Measurements from ENCODE around the gene GRID2. TPM values are rescaled to one million over a fixed set of nuclear protein-coding genes. Genes with fewer than 3 reads are reported as not detected.

The GRID2 gene
- total and polyA plus RNA-seq, 8 donors: 6.4 TPM; not detected in 7

- no peaks in the 10 kb centered on the region for H3K9me3 ChIP-seq
- TF ChIP-seq EP300 (IDR thresholded peaks at IDR 0.05) (no peak), POLR2A (IDR thresholded peaks at IDR 0.05) (no peak), CTCF (IDR thresholded peaks at IDR 0.05) (no peak), POLR2AphosphoS5 (IDR thresholded peaks at IDR 0.05) (no peak)
- intact Hi-C loops (cut with DNase I; ENCODE audit: low total_unique reads): no loop called here
These were observed 40.5 kb downstream of the GRID2 start for GRCh38 chr4:92344216-92344615.

GRCh38 chr4:92346289-92346688 is 42.5 kb downstream of the GRID2 start:
- intact Hi-C loops (cut with DNase I; ENCODE audit: low total_unique reads): no loop called here
- TF ChIP-seq POLR2AphosphoS5 (IDR thresholded peaks at IDR 0.05) (no peak), CTCF (IDR thresholded peaks at IDR 0.05) (no peak), POLR2A (IDR thresholded peaks at IDR 0.05) (no peak), EP300 (IDR thresholded peaks at IDR 0.05) (no peak)
- 69 to 91% (median 84%) methylated on average over 3 of the region's 3 CpGs for WGBS, 5 donors

More at GRCh38 chr4:92344216-92344615, 40.5 kb downstream of the GRID2 start:
- H3K4me1 ChIP-seq: no peaks in the 10 kb centered on the region
- H3K27me3 ChIP-seq: no peaks in the 10 kb centered on the region
- no peak overlapping the region for H3K4me3 ChIP-seq
- DNase-seq: no peak
- H3K27ac ChIP-seq: no peak overlapping the region
- H3K36me3 ChIP-seq: no peaks in the 10 kb centered on the region
- 89 to 99% (median 95%) methylated on average over 3 of the region's 3 CpGs for WGBS, 5 donors

GRCh38 chr4:92357966-92358365 is 54.2 kb downstream of the GRID2 start:
- Histone ChIP-seq H3K27me3 (no peaks in the 10 kb centered on the region), H3K4me3 (no peak overlapping the region), H3K36me3 (no peaks in the 10 kb centered on the region), H3K4me1 (peaks cover 0 to 11% (median 0%) of the 10 kb centered on the region in 4 donors), H3K9me3 (no peaks in the 10 kb centered on the region), H3K27ac (no peak overlapping the region)
- WGBS, 5 donors: 93 to 100% (median 96%) methylated on average over 2 of the region's 2 CpGs
- TF ChIP-seq CTCF (IDR thresholded peaks at IDR 0.05) (no peak), POLR2AphosphoS5 (IDR thresholded peaks at IDR 0.05) (no peak), EP300 (IDR thresholded peaks at IDR 0.05) (no peak), POLR2A (IDR thresholded peaks at IDR 0.05) (no peak)
- no peak for DNase-seq
- intact Hi-C loops (cut with DNase I; ENCODE audit: low total_unique reads): no loop called here

More at GRCh38 chr4:92346289-92346688, 42.5 kb downstream of the GRID2 start:
- no peaks in the 10 kb centered on the region for H3K4me1 ChIP-seq
- H3K27ac ChIP-seq: no peak overlapping the region
- no peaks in the 10 kb centered on the region for H3K9me3 ChIP-seq
- H3K36me3 ChIP-seq: no peaks in the 10 kb centered on the region
- DNase-seq: no peak
- no peak overlapping the region for H3K4me3 ChIP-seq
- no peaks in the 10 kb centered on the region for H3K27me3 ChIP-seq

- intact Hi-C loops (cut with DNase I; ENCODE audit: low total_unique reads): no loop called here
- Histone ChIP-seq H3K9me3 (no peaks in the 10 kb centered on the region), H3K4me1 (peaks cover 0 to 11% (median 0%) of the 10 kb centered on the region in 4 donors), H3K36me3 (no peaks in the 10 kb centered on the region), H3K27ac (no peak overlapping the region), H3K4me3 (no peak overlapping the region), H3K27me3 (no peaks in the 10 kb centered on the region)
- no peak for TF ChIP-seq POLR2A (IDR thresholded peaks at IDR 0.05)
- no peak for TF ChIP-seq CTCF (IDR thresholded peaks at IDR 0.05)
- TF ChIP-seq POLR2AphosphoS5 (IDR thresholded peaks at IDR 0.05): no peak
- TF ChIP-seq EP300 (IDR thresholded peaks at IDR 0.05): no peak
- DNase-seq: peak in 1 of 2 donors; percentile 28
- 27 to 46% (median 29%) methylated on average over 2 of the region's 2 CpGs for WGBS, 5 donors
These were observed 55.7 kb downstream of the GRID2 start for GRCh38 chr4:92359491-92359890.

Measured in stomach (tissue), 9 donors.